Mesothelial cell of epicardium (in vitro differentiated cells): ENCODE measurements around the gene MED27. TPM values are rescaled to one million over a fixed set of nuclear protein-coding genes. Genes with fewer than 3 reads are reported as not detected.

Source experiments
- DNase-seq, 2 experiments: peaks; one replicate each; pipeline ENCODE4 v3.0.0; 2021; ENCODE audit warnings: low spot score in 2 of 2; ENCODE audit not compliant: unreplicated experiment in 2 of 2
- H3K27ac Mint-ChIP-seq: 2 replicates; pipeline ENCODE4 v1.8.0; 2021; ENCODE audit warnings: mixed read lengths
- H3K27me3 Mint-ChIP-seq: 2 replicates; pipeline ENCODE4 v1.8.0; 2021; ENCODE audit warnings: low read depth, mixed read lengths
- H3K36me3 Mint-ChIP-seq: 2 replicates; pipeline ENCODE4 v1.8.0; 2021; ENCODE audit warnings: mixed read lengths
- H3K4me1 Mint-ChIP-seq: 2 replicates; pipeline ENCODE4 v1.8.0; 2021; ENCODE audit warnings: mixed read lengths
- H3K4me3 Mint-ChIP-seq: 2 replicates; pipeline ENCODE4 v1.8.0; 2021; ENCODE audit warnings: mild to moderate bottlenecking, moderate library complexity, mixed read lengths
- H3K9me3 Mint-ChIP-seq: 2 replicates; pipeline ENCODE4 v1.8.0; 2021; ENCODE audit warnings: mixed read lengths
- CTCF ChIP-seq: fragments of 200-600 bp; sonication (generic); IDR thresholded peaks from one replicate; pipeline ENCODE4 v1.5.0; 2021; ENCODE audit warnings: antibody characterized with exemption; ENCODE audit not compliant: unreplicated experiment
- total RNA-seq: library from RNA; stranded (reverse); gene quantifications from 3 replicates; pipeline ENCODE4 v1.2.1, GENCODE V29; 2021

The MED27 gene
- total RNA-seq, 1 donor from 2014 or later = 29.0 TPM

- no peak for TF ChIP-seq CTCF
- peaks cover 28% of the 10 kb centered on the region for H3K4me1 Mint-ChIP-seq
- no peak overlapping the region for H3K27ac Mint-ChIP-seq
- no peaks in the 10 kb centered on the region for H3K27me3 Mint-ChIP-seq
- H3K9me3 Mint-ChIP-seq = no peaks in the 10 kb centered on the region
- no peak for DNase-seq
- no peaks in the 10 kb centered on the region for H3K36me3 Mint-ChIP-seq
- no peak overlapping the region for H3K4me3 Mint-ChIP-seq
These were observed 44.0 kb downstream of the MED27 start for GRCh38 chr9:132035679-132036078.

DNA sequence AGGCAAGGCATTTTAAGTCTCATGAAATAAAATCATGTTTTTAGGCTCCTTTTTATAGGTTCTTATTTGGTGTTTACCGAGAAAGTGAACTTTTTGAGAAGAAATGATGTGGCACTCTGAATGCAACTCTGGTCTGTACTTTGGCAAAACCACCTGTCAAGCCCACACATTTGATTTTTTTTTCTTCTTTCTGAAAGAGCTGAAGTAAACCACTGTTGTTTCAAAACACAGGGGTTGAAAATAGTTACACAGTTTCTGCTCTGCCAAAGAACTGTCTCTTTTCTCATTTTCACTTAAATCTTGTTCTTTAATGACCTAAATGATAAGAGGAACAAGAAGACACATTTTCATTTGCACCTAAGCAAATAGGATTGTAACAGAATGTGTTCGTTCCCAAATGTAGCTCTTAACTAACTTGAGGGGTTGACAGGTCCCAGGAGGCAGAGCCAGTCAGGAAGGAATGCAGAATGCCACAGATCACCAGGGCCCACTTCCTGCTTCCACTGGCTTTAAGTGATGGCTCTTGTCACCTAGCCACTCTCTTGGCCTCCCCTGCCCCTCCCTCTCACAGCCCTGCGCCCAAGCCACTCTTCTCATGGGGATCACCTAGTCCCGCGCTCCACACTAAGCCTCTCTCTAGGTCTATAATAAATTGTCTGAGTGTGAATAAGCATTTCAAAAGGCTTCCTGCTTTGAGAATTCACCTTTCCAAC lies 47.3 kb downstream of the MED27 start:
- no peak overlapping the region for H3K27ac Mint-ChIP-seq
- H3K9me3 Mint-ChIP-seq = no peaks in the 10 kb centered on the region
- H3K4me3 Mint-ChIP-seq = no peak overlapping the region
- no peaks in the 10 kb centered on the region for H3K36me3 Mint-ChIP-seq
- TF ChIP-seq CTCF = no peak
- no peak for DNase-seq
- H3K4me1 Mint-ChIP-seq = peaks cover 55% of the 10 kb centered on the region
- no peaks in the 10 kb centered on the region for H3K27me3 Mint-ChIP-seq

- no peak overlapping the region for H3K27ac Mint-ChIP-seq
- no peak for TF ChIP-seq CTCF
- no peaks in the 10 kb centered on the region for H3K9me3 Mint-ChIP-seq
- H3K27me3 Mint-ChIP-seq = no peaks in the 10 kb centered on the region
- no peak overlapping the region for H3K4me3 Mint-ChIP-seq
- no peak for DNase-seq
- H3K36me3 Mint-ChIP-seq = no peaks in the 10 kb centered on the region
- peaks cover 63% of the 10 kb centered on the region for H3K4me1 Mint-ChIP-seq
These were observed 48.0 kb downstream of the MED27 start for GRCh38 chr9:132031467-132032237.

- no peak overlapping the region for H3K4me3 Mint-ChIP-seq
These were observed 48.9 kb downstream of the MED27 start for GRCh38 chr9:132030626-132031325.

More at GRCh38 chr9:132030626-132031325, 48.9 kb downstream of the MED27 start:
- Mint-ChIP-seq H3K27me3 (no peaks in the 10 kb centered on the region), H3K36me3 (no peaks in the 10 kb centered on the region), H3K4me1 (peaks cover 67% of the 10 kb centered on the region), H3K9me3 (no peaks in the 10 kb centered on the region), H3K27ac (no peak overlapping the region)
- no peak for DNase-seq
- TF ChIP-seq CTCF = no peak
